Adrenal gland (tissue), 12 donors: Measurements from ENCODE around the gene ANKRD53. TPM values are rescaled to one million over a fixed set of nuclear protein-coding genes. Genes with fewer than 3 reads are reported as not detected.

Experiments used
- DNase-seq, 7 donors: peaks; one replicate each; pipeline ENCODE4 v3.0.0-alpha.2; 2019 to 2020
- H3K27ac ChIP-seq, 5 donors: fragments of 200-600 bp; sonication (generic) in 4 of 5; 1 replicate in 3 of 5; 2 replicates in 2 of 5; pipeline versions ENCODE4 v1.5.1 to v1.8.0; 2016 to 2020; ENCODE audit warnings: mild to moderate bottlenecking in 1 of 5
- H3K27me3 ChIP-seq: fragments of 200-600 bp; 2 replicates; pipeline ENCODE4 v1.8.0; 2021
- H3K36me3 ChIP-seq, 2 donors: fragments of 200-600 bp; replicated peaks in 1 of 2; 1 replicate in 1 of 2; 2 replicates in 1 of 2; pipeline versions ENCODE4 v1.5.1 to v1.8.0; 2018 to 2022
- H3K4me1 ChIP-seq, 2 donors: fragments of 200-600 bp; replicated peaks in 1 of 2; 1 replicate in 1 of 2; 2 replicates in 1 of 2; pipeline versions ENCODE4 v1.5.1 to v1.8.0; 2018 to 2021
- H3K4me3 ChIP-seq, 4 donors: fragments of 200-600 bp; sonication (generic) in 3 of 4; one replicate each; pipeline ENCODE4 v1.5.1; 2016 to 2018
- H3K9me3 ChIP-seq, 3 donors: fragments of 200-600 bp; sonication (generic) in 1 of 3; replicated peaks in 1 of 3; 1 replicate in 2 of 3; 2 replicates in 1 of 3; pipeline versions ENCODE4 v1.5.1 to v1.8.0; 2016 to 2021
- CTCF ChIP-seq, 6 experiments: fragments of 450-650 bp in 4 of 6; fragments of 200-600 bp in 2 of 6; sonication (generic) in 1 of 6; IDR thresholded peaks; 1 replicate in 5 of 6; 2 replicates in 1 of 6; pipeline versions ENCODE4 v1.5.1 to v1.8.0; 2016 to 2021; ENCODE audit warnings: antibody characterized with exemption in 6 of 6, mild to moderate bottlenecking in 2 of 6, moderate library complexity in 1 of 6
- POLR2A ChIP-seq, 2 donors: fragments of 450-650 bp; IDR thresholded peaks; one replicate each; pipeline ENCODE4 v1.6.1; 2017; ENCODE audit warnings: antibody characterized with exemption in 2 of 2, mild to moderate bottlenecking in 2 of 2, moderate library complexity in 1 of 2
- WGBS, 4 donors: extraction: QIAGEN DNeasy Blood & Tissue Kit in 2 of 4; methylation state at CpG; one replicate each; pipeline versions ENCODE4 v1.1.5 to v1.1.7; 2013 to 2017; 5-methylcytosine and 5-hydroxymethylcytosine counted together
- intact Hi-C, 2 donors: fragments of 100-400 bp; cut with DNase I; formaldehyde crosslinking; loops; one replicate each; pipeline versions ENCODE4 v1.14.1 to v1.15.0; 2022 to 2023
- polyA plus RNA-seq, 3 donors: library from polyadenylated mRNA; stranded (reverse); fragments of 200-250 nt in 2 of 3; fragments of 350-450 nt in 1 of 3; fragmentation: Illumina TruSeq in 1 of 3; extraction: RNeasy Lipid Tissue Mini Kit (QIAGEN cat#74804) in 1 of 3; gene quantifications; one replicate each; pipeline ENCODE4 v1.2.3, GENCODE V29; 2013 to 2014
- total RNA-seq, 9 donors: library from RNA; depleted of rRNA in 4 of 9; stranded (reverse); fragments of >200 nt in 4 of 9; fragments of 120-200 nt in 1 of 9; fragmentation: NEBNext Ultra II Directional in 1 of 9; extraction: Animal tissue kit (Norgen Biotek cat#: 25700) in 1 of 9; gene quantifications; one replicate each; pipeline versions ENCODE4 v1.1.0 to v1.2.4, GENCODE V29; 2013 to 2023
- donor health status: healthy with polysubstance abuse.
- donor health status: Bipolar disorder and iron deficiency.
- donor health status: DM: yes; HTN: yes; CAD: no.
- donor health status: DM: no; HTN: no; CAD: no.
- donor health status: DM: no; HTN: no; CAD: no.
- donor health status: DM: yes; HTN: yes; CAD: no.

Gene ANKRD53
- total and polyA plus RNA-seq, 12 donors, result 0.61 to 5.1 (median 2.1) TPM; not detected in 1

- Histone ChIP-seq H3K4me1 (no peaks in the 10 kb centered on the region), H3K36me3 (no peaks in the 10 kb centered on the region), H3K27me3 (peaks cover 5% of the 10 kb centered on the region), H3K4me3 (no peak overlapping the region), H3K27ac (no peak overlapping the region), H3K9me3 (no peaks in the 10 kb centered on the region)
- DNase-seq, result peak in 1 of 7 donors; percentile 12
- WGBS, 4 donors, result 77 to 88% (median 85%) methylated on average over 6 to 7 of the region's 7 CpGs
- TF ChIP-seq POLR2A (IDR thresholded peaks at IDR 0.05) (no peak), CTCF (IDR thresholded peaks at IDR 0.05) (no peak)
- intact Hi-C loops, result no loop called here
Measured at GRCh38 chr2:70954886-70955285, 23.5 kb upstream of the ANKRD53 start.

- Histone ChIP-seq H3K4me3 (no peak overlapping the region), H3K27ac (no peak overlapping the region), H3K27me3 (peaks cover 5% of the 10 kb centered on the region), H3K4me1 (no peaks in the 10 kb centered on the region), H3K9me3 (no peaks in the 10 kb centered on the region), H3K36me3 (no peaks in the 10 kb centered on the region)
- intact Hi-C loops, result no loop called here
- WGBS, 4 donors, result 74 to 81% (median 77%) methylated on average over 2 of the region's 2 CpGs
- DNase-seq, result no peak
- TF ChIP-seq POLR2A (IDR thresholded peaks at IDR 0.05) (no peak), CTCF (IDR thresholded peaks at IDR 0.05) (no peak)
Measured at GRCh38 chr2:70956141-70956540, 22.3 kb upstream of the ANKRD53 start.

- Histone ChIP-seq H3K4me1 (no peaks in the 10 kb centered on the region), H3K9me3 (no peaks in the 10 kb centered on the region), H3K27me3 (peaks cover 1% of the 10 kb centered on the region), H3K27ac (no peak overlapping the region), H3K36me3 (no peaks in the 10 kb centered on the region), H3K4me3 (no peak overlapping the region)
- peak in 2 of 7 donors; percentile 9 to 15 for DNase-seq
- TF ChIP-seq POLR2A (IDR thresholded peaks at IDR 0.05) (no peak), CTCF (IDR thresholded peaks at IDR 0.05) (no peak)
- intact Hi-C loops, result no loop called here
- WGBS, 4 donors, result 67 to 86% (median 80%) methylated on average over 6 of the region's 6 CpGs
Measured at GRCh38 chr2:70957798-70958197, 20.6 kb upstream of the ANKRD53 start.

- H3K4me3 ChIP-seq, result no peak overlapping the region
- no peak overlapping the region for H3K27ac ChIP-seq
- H3K9me3 ChIP-seq, result no peaks in the 10 kb centered on the region
- H3K27me3 ChIP-seq, result no peaks in the 10 kb centered on the region
- intact Hi-C loops, result no loop called here
- peak in 3 of 7 donors; percentile 4 to 11 (median 9) for DNase-seq
- no peaks in the 10 kb centered on the region for H3K4me1 ChIP-seq
- no peaks in the 10 kb centered on the region for H3K36me3 ChIP-seq
- no peak for TF ChIP-seq CTCF (IDR thresholded peaks at IDR 0.05)
- no peak for TF ChIP-seq POLR2A (IDR thresholded peaks at IDR 0.05)
- 86 to 95% (median 91%) methylated on average over 3 to 6 of the region's 6 CpGs for WGBS, 4 donors
Measured at GRCh38 chr2:70958759-70959158, 19.7 kb upstream of the ANKRD53 start.
